Suprapubic skin (tissue), 4 donors: ENCODE measurements around the gene ENPEP. TPM values are rescaled to one million over a fixed set of nuclear protein-coding genes. Genes with fewer than 3 reads are reported as not detected.

Experiments used
- DNase-seq, 2 donors: peaks; one replicate each; pipeline ENCODE4 v3.0.0-alpha.2; 2019; ENCODE audit warnings: low spot score in 2 of 2
- H3K27ac ChIP-seq: fragments of 200-600 bp; sonication (generic); one replicate; pipeline ENCODE4 v1.5.1; 2019
- H3K27me3 ChIP-seq: fragments of 200-600 bp; sonication (generic); one replicate; pipeline ENCODE4 v1.5.1; 2019
- H3K36me3 ChIP-seq: fragments of 200-600 bp; sonication (generic); one replicate; pipeline ENCODE4 v1.5.1; 2019
- H3K4me1 ChIP-seq: fragments of 200-600 bp; sonication (generic); one replicate; pipeline ENCODE4 v1.5.1; 2019
- H3K4me3 ChIP-seq: fragments of 200-600 bp; sonication (generic); one replicate; pipeline ENCODE4 v1.5.1; 2019; ENCODE audit warnings: mild to moderate bottlenecking
- H3K9me3 ChIP-seq: fragments of 200-600 bp; sonication (generic); one replicate; pipeline ENCODE4 v1.5.1; 2019
- CTCF ChIP-seq, 2 donors: fragments of 200-600 bp in 1 of 2; fragments of 450-650 bp in 1 of 2; sonication (generic) in 1 of 2; IDR thresholded peaks; one replicate each; pipeline ENCODE4 v1.5.1; 2016 to 2019; ENCODE audit warnings: antibody characterized with exemption in 2 of 2, mild to moderate bottlenecking in 1 of 2, moderate library complexity in 1 of 2
- EP300 ChIP-seq: sonication (generic); formaldehyde crosslinking; IDR thresholded peaks from one replicate; pipeline ENCODE4 v1.6.1; 2017; ENCODE audit warnings: antibody characterized with exemption
- POLR2A ChIP-seq, 2 donors: fragments of 450-650 bp; IDR thresholded peaks; one replicate each; pipeline ENCODE4 v1.6.1; 2017; ENCODE audit warnings: antibody characterized with exemption in 2 of 2, mild to moderate bottlenecking in 2 of 2, moderate library complexity in 2 of 2
- POLR2AphosphoS5 ChIP-seq, 3 donors: sonication (generic); formaldehyde crosslinking; IDR thresholded peaks; one replicate each; pipeline ENCODE4 v1.6.1; 2017; ENCODE audit warnings: antibody characterized with exemption in 3 of 3
- WGBS: methylation state at CpG from one replicate; pipeline ENCODE4 v1.1.5; 2018; 5-methylcytosine and 5-hydroxymethylcytosine counted together
- total RNA-seq, 4 donors: library from RNA; depleted of rRNA; stranded (reverse); fragments of >200 nt; gene quantifications; one replicate each; pipeline ENCODE4 v1.1.0, GENCODE V29; 2016

ENPEP gene
- total RNA-seq, 4 donors from 2014 or later = 0.91 to 2.5 (median 1.7) TPM

GRCh38 chr4:110505440-110505839, 29.5 kb downstream of the ENPEP start:
- Histone ChIP-seq H3K36me3 (no peaks in the 10 kb centered on the region), H3K27ac (no peak overlapping the region), H3K4me1 (peaks cover 12% of the 10 kb centered on the region), H3K4me3 (no peak overlapping the region), H3K27me3 (no peaks in the 10 kb centered on the region), H3K9me3 (no peaks in the 10 kb centered on the region)
- WGBS = 84% methylated on average over 2 of the region's 2 CpGs
- TF ChIP-seq POLR2AphosphoS5 (IDR thresholded peaks at IDR 0.05) (no peak), EP300 (no peak), CTCF (IDR thresholded peaks at IDR 0.05) (no peak), POLR2A (IDR thresholded peaks at IDR 0.05) (no peak)
- no peak for DNase-seq

GRCh38 chr4:110508827-110509710, 33.1 kb downstream of the ENPEP start:
- Histone ChIP-seq H3K27me3 (no peaks in the 10 kb centered on the region), H3K27ac (no peak overlapping the region), H3K4me1 (peaks cover 2% of the 10 kb centered on the region), H3K4me3 (no peak overlapping the region), H3K9me3 (no peaks in the 10 kb centered on the region), H3K36me3 (no peaks in the 10 kb centered on the region)
- 77% methylated on average over 4 of the region's 4 CpGs for WGBS
- TF ChIP-seq POLR2AphosphoS5 (IDR thresholded peaks at IDR 0.05) (no peak), EP300 (no peak), CTCF (IDR thresholded peaks at IDR 0.05) (peak in 1 of 2 donors; percentile 9), POLR2A (IDR thresholded peaks at IDR 0.05) (no peak)
- DNase-seq = no peak

GRCh38 chr4:110510277-110510676, 34.3 kb downstream of the ENPEP start:
- Histone ChIP-seq H3K27me3 (no peaks in the 10 kb centered on the region), H3K36me3 (no peaks in the 10 kb centered on the region), H3K4me1 (no peaks in the 10 kb centered on the region), H3K9me3 (no peaks in the 10 kb centered on the region), H3K27ac (no peak overlapping the region), H3K4me3 (no peak overlapping the region)
- no peak for DNase-seq
- WGBS = 36% methylated on average over 2 of the region's 2 CpGs
- TF ChIP-seq CTCF (IDR thresholded peaks at IDR 0.05) = no peak
- no peak for TF ChIP-seq POLR2AphosphoS5 (IDR thresholded peaks at IDR 0.05)
- TF ChIP-seq EP300 = no peak
- TF ChIP-seq POLR2A (IDR thresholded peaks at IDR 0.05) = no peak

GRCh38 chr4:110510955-110511544, 35.1 kb downstream of the ENPEP start:
- H3K9me3 ChIP-seq = no peaks in the 10 kb centered on the region
- H3K27me3 ChIP-seq = no peaks in the 10 kb centered on the region
- H3K4me3 ChIP-seq = no peak overlapping the region
- no peak for TF ChIP-seq POLR2A (IDR thresholded peaks at IDR 0.05)
- TF ChIP-seq CTCF (IDR thresholded peaks at IDR 0.05) = peak; percentile 29 to 63
- peaks cover 6% of the 10 kb centered on the region for H3K4me1 ChIP-seq
- H3K36me3 ChIP-seq = no peaks in the 10 kb centered on the region
- DNase-seq = no peak
- WGBS = 36% methylated on average over 4 of the region's 4 CpGs
- no peak overlapping the region for H3K27ac ChIP-seq

- no peak overlapping the region for H3K27ac ChIP-seq
- H3K4me1 ChIP-seq = peaks cover 7% of the 10 kb centered on the region
- no peaks in the 10 kb centered on the region for H3K36me3 ChIP-seq
- TF ChIP-seq POLR2A (IDR thresholded peaks at IDR 0.05) (no peak), EP300 (no peak), POLR2AphosphoS5 (IDR thresholded peaks at IDR 0.05) (no peak), CTCF (IDR thresholded peaks at IDR 0.05) (no peak)
- no peak overlapping the region for H3K4me3 ChIP-seq
- no peaks in the 10 kb centered on the region for H3K9me3 ChIP-seq
- no peaks in the 10 kb centered on the region for H3K27me3 ChIP-seq
- WGBS = 63% methylated on average over 3 of the region's 3 CpGs
- no peak for DNase-seq
These were observed 36.9 kb downstream of the ENPEP start for GRCh38 chr4:110512901-110513300.
